H1 (cell line): ENCODE measurements around the gene PTPN12. TPM values are rescaled to one million over a fixed set of nuclear protein-coding genes. Genes with fewer than 3 reads are reported as not detected.

Experiments
- HDAC2 ChIP-seq, 2 experiments: fragments of 300-600 bp in 1 of 2; sonication (generic) in 1 of 2; IDR thresholded peaks; 2 replicates each; pipeline ENCODE4 v1.6.1; 2011 to 2012; ENCODE audit warnings: low read depth in 2 of 2, low read length in 2 of 2, mild to moderate bottlenecking in 2 of 2, moderate library complexity in 2 of 2, borderline replicate concordance in 1 of 2, inconsistent platforms in 1 of 2
- polyA plus RNA-seq, 7 experiments: library from polyadenylated mRNA; depleted of rRNA in 3 of 7; stranded (reverse) in 5 of 7; unstranded in 2 of 7; fragments of >200 nt in 5 of 7; fragments of 200-250 nt in 2 of 7; gene quantifications; 1 replicate in 5 of 7; 2 replicates in 1 of 7; 4 replicates in 1 of 7; pipeline versions ENCODE4 v1.2.1 to v1.2.3, GENCODE V29; 2011 to 2013; ENCODE audit warnings: missing spikeins in 2 of 7, mixed read lengths in 2 of 7
- total RNA-seq: library from RNA; stranded (reverse); fragmentation: NEBNext Ultra II Directional; extraction: Animal tissue kit (Norgen Biotek cat#: 25700); gene quantifications from 2 replicates; pipeline ENCODE4 v1.2.1, GENCODE V29; 2021

PTPN12 gene
- total and polyA plus RNA-seq, 2 of the 8 experiments (the other 6 are each of a cell fraction or from before 2014, with no cell fraction given): 39.7 to 132 TPM

GRCh38 chr7:77537778-77538280 is 734 bp downstream of the PTPN12 start (continued):
- 0 out of 4 replicates have a peak, but pooled peaks of 1 of the 2 experiments have one; percentile 63 for TF ChIP-seq HDAC2 (IDR thresholded peaks at IDR 0.05; ENCODE audit: borderline replicate concordance in 1 of 2, low read depth in 2 of 2, low read length in 2 of 2)
